Ovary (tissue), 3 donors: Measurements from ENCODE around the gene ENPP3.

Experiments used
- EP300 ChIP-seq: sonication (generic); formaldehyde crosslinking; IDR thresholded peaks from one replicate; pipeline ENCODE4 v1.6.1; 2017; ENCODE audit warnings: antibody characterized with exemption
- POLR2A ChIP-seq: fragments of 450-650 bp; IDR thresholded peaks from one replicate; pipeline ENCODE4 v1.6.1; 2017; ENCODE audit warnings: antibody characterized with exemption, mild to moderate bottlenecking, moderate library complexity
- TF ChIP-seq, protein P1 (sequence below), 3 donors: fragments of 450-650 bp in 2 of 3; fragments of 200-600 bp in 1 of 3; IDR thresholded peaks; one replicate each; pipeline versions ENCODE4 v1.5.1 to v1.8.0; 2016 to 2022; ENCODE audit warnings: antibody characterized with exemption in 3 of 3, mild to moderate bottlenecking in 1 of 3
- donor health status: DM: no; HTN: no; CAD: no.

DNA sequence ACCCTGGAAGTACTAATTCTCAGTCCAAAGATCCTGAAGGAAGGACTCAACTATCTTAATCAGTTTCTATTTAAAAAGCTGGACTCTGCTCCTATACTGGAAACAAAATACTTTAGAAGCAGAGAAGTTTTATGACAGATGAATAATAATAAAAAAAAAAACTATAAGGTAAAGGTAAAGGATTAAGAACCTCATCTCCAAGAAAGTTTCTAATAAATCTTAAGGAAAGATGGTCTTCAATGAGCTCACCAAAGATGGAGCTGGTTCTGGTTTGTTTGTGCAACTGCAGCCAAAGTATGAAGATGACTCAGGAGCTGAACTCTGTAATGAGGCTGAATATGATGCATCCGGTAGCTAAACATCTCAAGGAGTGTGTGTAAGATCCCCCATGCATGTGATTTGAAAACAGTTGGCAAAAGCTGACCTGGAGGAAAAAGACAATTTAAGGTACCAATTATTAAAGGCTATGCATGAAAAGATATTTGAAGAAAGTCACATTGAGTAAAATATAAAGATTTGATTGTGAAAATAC lies 34.3 kb upstream of the ENPP3 start:
- TF ChIP-seq POLR2A = no peak
- TF ChIP-seq, protein P1, sequence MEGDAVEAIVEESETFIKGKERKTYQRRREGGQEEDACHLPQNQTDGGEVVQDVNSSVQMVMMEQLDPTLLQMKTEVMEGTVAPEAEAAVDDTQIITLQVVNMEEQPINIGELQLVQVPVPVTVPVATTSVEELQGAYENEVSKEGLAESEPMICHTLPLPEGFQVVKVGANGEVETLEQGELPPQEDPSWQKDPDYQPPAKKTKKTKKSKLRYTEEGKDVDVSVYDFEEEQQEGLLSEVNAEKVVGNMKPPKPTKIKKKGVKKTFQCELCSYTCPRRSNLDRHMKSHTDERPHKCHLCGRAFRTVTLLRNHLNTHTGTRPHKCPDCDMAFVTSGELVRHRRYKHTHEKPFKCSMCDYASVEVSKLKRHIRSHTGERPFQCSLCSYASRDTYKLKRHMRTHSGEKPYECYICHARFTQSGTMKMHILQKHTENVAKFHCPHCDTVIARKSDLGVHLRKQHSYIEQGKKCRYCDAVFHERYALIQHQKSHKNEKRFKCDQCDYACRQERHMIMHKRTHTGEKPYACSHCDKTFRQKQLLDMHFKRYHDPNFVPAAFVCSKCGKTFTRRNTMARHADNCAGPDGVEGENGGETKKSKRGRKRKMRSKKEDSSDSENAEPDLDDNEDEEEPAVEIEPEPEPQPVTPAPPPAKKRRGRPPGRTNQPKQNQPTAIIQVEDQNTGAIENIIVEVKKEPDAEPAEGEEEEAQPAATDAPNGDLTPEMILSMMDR (IDR thresholded peaks at IDR 0.05) = no peak
- TF ChIP-seq EP300 = no peak
